DOHH2 (cell line): ENCODE measurements around the gene SYTL5.

Experiments
- H3F3A ChIP-seq: fragments of 200-600 bp; sonication (generic), shearing (Covaris generic); 2 replicates; pipeline ENCODE4 v1.6.0; 2016; ENCODE audit warnings: antibody characterized with exemption, mild to moderate bottlenecking; ENCODE audit not compliant: control insufficient read depth, insufficient read depth
- H3K27ac ChIP-seq: fragments of 200-600 bp; sonication (generic); 2 replicates; pipeline ENCODE4 v1.5.1; 2014; ENCODE audit warnings: low read depth, mild to moderate bottlenecking, low read length, moderate library complexity
- H3K27me3 ChIP-seq: fragments of 200-600 bp; sonication (generic); 2 replicates; pipeline ENCODE4 v1.6.1; 2014; ENCODE audit warnings: mild to moderate bottlenecking, low read length, mixed read lengths; ENCODE audit not compliant: control insufficient read depth
- H3K36me3 ChIP-seq: fragments of 200-600 bp; sonication (generic); 2 replicates; pipeline ENCODE4 v1.6.1; 2014; ENCODE audit warnings: mild to moderate bottlenecking, low read length, moderate library complexity, mixed read lengths; ENCODE audit not compliant: control insufficient read depth
- H3K4me1 ChIP-seq: fragments of 200-600 bp; sonication (generic); 2 replicates; pipeline ENCODE4 v1.6.1; 2014; ENCODE audit warnings: mild to moderate bottlenecking, low read length, mixed read lengths; ENCODE audit not compliant: control insufficient read depth
- H3K4me2 ChIP-seq: fragments of 200-600 bp; sonication (generic); 2 replicates; pipeline ENCODE4 v1.6.0; 2014; ENCODE audit warnings: mild to moderate bottlenecking, low read length, moderate library complexity
- H3K4me3 ChIP-seq: fragments of 200-600 bp; sonication (generic); 2 replicates; pipeline ENCODE4 v1.5.1; 2014; ENCODE audit warnings: mild to moderate bottlenecking, low read length, mixed read lengths
- H3K79me2 ChIP-seq: fragments of 200-600 bp; sonication (generic); 2 replicates; pipeline ENCODE4 v1.6.1; 2014; ENCODE audit warnings: mild to moderate bottlenecking, low read length, mixed read lengths; ENCODE audit not compliant: control insufficient read depth
- H3K9me2 ChIP-seq: fragments of 200-600 bp; sonication (generic); replicated peaks from 2 replicates; pipeline ENCODE4 v1.6.1; 2014; ENCODE audit warnings: mild to moderate bottlenecking, low read length, mixed read lengths; ENCODE audit not compliant: control insufficient read depth
- H3K9me3 ChIP-seq: fragments of 200-600 bp; sonication (generic); 2 replicates; pipeline ENCODE4 v1.6.1; 2014; ENCODE audit warnings: antibody characterized with exemption, low read length, mixed read lengths; ENCODE audit not compliant: control insufficient read depth, insufficient read depth
- H4K20me1 ChIP-seq: fragments of 200-600 bp; sonication (generic); 2 replicates; pipeline ENCODE4 v1.6.0; 2014; ENCODE audit warnings: low read depth, mild to moderate bottlenecking, antibody characterized with exemption, low read length, moderate library complexity; ENCODE audit not compliant: control insufficient read depth, insufficient read depth
- EZH2phosphoT487 ChIP-seq: fragments of 200-600 bp; sonication (generic); IDR thresholded peaks from 2 replicates; pipeline ENCODE4 v1.6.1; 2017; ENCODE audit warnings: borderline replicate concordance, mild to moderate bottlenecking, antibody characterized with exemption, low read length, moderate library complexity, mixed read lengths
- TF ChIP-seq, protein P1 (sequence below): fragments of 200-600 bp; sonication (generic); IDR thresholded peaks from one replicate; pipeline ENCODE4 v1.5.1; 2014; ENCODE audit warnings: antibody characterized with exemption, mild to moderate bottlenecking, low read depth, low read length; ENCODE audit not compliant: poor library complexity, severe bottlenecking

SYTL5 gene

DNA sequence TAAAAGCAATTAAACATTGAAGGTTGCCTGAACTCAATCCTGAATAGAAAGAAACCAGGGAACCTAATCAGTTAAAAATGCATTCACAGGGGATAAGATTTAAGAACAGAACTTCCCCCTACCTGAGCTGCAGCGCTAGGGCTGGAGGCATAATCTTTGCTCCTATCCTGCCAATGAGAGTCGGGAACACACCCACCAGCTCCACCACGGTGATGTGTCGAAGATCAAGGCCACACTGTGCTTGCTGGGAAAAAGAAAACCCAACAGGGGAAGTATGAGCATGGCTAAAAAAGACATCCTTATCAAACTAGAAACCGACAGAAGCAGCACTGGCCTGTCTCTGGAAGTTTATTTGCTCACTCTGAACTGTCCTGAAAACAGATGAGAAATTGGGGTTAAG is 148.0 kb downstream of the SYTL5 start:
- H3K4me2 ChIP-seq = no peak overlapping the region
- H3K27ac ChIP-seq = no peak overlapping the region
- H3F3A ChIP-seq = no peaks in the 10 kb centered on the region
- no peak for TF ChIP-seq EZH2phosphoT487
- TF ChIP-seq, protein P1, sequence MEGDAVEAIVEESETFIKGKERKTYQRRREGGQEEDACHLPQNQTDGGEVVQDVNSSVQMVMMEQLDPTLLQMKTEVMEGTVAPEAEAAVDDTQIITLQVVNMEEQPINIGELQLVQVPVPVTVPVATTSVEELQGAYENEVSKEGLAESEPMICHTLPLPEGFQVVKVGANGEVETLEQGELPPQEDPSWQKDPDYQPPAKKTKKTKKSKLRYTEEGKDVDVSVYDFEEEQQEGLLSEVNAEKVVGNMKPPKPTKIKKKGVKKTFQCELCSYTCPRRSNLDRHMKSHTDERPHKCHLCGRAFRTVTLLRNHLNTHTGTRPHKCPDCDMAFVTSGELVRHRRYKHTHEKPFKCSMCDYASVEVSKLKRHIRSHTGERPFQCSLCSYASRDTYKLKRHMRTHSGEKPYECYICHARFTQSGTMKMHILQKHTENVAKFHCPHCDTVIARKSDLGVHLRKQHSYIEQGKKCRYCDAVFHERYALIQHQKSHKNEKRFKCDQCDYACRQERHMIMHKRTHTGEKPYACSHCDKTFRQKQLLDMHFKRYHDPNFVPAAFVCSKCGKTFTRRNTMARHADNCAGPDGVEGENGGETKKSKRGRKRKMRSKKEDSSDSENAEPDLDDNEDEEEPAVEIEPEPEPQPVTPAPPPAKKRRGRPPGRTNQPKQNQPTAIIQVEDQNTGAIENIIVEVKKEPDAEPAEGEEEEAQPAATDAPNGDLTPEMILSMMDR = no peak
- H3K36me3 ChIP-seq = no peaks in the 10 kb centered on the region
- H3K4me3 ChIP-seq = no peak overlapping the region
- H4K20me1 ChIP-seq = no peaks in the 10 kb centered on the region
- H3K4me1 ChIP-seq = no peaks in the 10 kb centered on the region
- H3K9me2 ChIP-seq = no peaks in the 10 kb centered on the region
- no peaks in the 10 kb centered on the region; the same call in 1 of the 2 replicates for H3K27me3 ChIP-seq
- no peaks in the 10 kb centered on the region for H3K79me2 ChIP-seq
- no peaks in the 10 kb centered on the region for H3K9me3 ChIP-seq

DNA sequence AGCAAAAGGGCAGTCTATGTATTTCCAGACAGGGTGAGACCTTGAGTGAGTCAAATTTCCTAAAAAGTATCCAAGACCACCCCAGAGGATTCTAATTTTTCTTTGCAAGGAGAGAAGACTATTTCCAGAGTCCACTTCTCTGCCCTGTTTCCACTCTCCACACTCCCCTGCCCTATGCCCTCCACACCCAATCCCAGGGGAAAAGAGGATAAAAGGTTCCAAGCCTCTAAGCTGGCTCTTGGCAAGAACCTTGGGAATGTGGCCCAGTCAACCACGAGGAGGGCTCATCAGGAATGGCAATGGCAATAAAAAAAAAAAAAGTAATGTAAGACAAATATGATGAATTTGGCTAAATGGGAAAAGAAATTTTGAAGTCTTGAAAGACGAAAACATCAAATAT is 148.5 kb downstream of the SYTL5 start:
- no peaks in the 10 kb centered on the region; the same call in 1 of the 2 replicates for H3K27me3 ChIP-seq
- TF ChIP-seq, protein P1 = no peak
- no peak for TF ChIP-seq EZH2phosphoT487
- H3F3A ChIP-seq = no peaks in the 10 kb centered on the region
- no peaks in the 10 kb centered on the region for H3K4me1 ChIP-seq
- H3K36me3 ChIP-seq = no peaks in the 10 kb centered on the region
- H3K4me3 ChIP-seq = no peak overlapping the region
- no peak overlapping the region for H3K4me2 ChIP-seq
- no peaks in the 10 kb centered on the region for H4K20me1 ChIP-seq
- no peaks in the 10 kb centered on the region for H3K79me2 ChIP-seq
- H3K9me2 ChIP-seq = no peaks in the 10 kb centered on the region
- H3K9me3 ChIP-seq = no peaks in the 10 kb centered on the region
- H3K27ac ChIP-seq = no peak overlapping the region

DNA sequence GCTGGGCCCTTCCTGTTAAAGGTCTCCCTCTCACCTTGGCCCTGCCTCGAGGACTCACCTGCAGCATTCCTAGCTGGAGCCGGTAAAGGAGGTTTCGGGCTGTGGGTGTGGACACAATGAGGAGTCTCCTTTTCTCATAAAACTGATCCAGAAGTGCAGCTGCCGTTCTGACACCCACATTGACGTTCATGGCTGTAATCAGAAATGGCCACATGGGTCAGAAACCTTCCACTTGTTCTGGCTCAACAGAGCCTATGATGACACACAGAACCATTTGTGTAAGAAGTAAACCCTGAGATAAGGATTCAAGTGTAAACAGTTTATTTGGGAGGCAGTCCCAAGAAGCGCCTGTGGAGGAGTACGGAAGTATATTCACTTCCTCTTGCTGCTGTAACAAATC is 150.5 kb downstream of the SYTL5 start:
- no peaks in the 10 kb centered on the region for H3K9me2 ChIP-seq
- H3K4me2 ChIP-seq = no peak overlapping the region
- H3F3A ChIP-seq = no peaks in the 10 kb centered on the region
- H3K4me1 ChIP-seq = no peaks in the 10 kb centered on the region
- H3K27ac ChIP-seq = no peak overlapping the region
- H3K36me3 ChIP-seq = no peaks in the 10 kb centered on the region
- no peaks in the 10 kb centered on the region for H3K9me3 ChIP-seq
- TF ChIP-seq, protein P1 = no peak
- TF ChIP-seq EZH2phosphoT487 = no peak
- no peaks in the 10 kb centered on the region for H3K27me3 ChIP-seq
- H3K79me2 ChIP-seq = no peaks in the 10 kb centered on the region
- H4K20me1 ChIP-seq = no peaks in the 10 kb centered on the region
- no peak overlapping the region for H3K4me3 ChIP-seq
